K562 (cell line): ENCODE results near the gene ITGAV. TPM values are rescaled to one million over a fixed set of nuclear protein-coding genes. Genes with fewer than 3 reads are reported as not detected.

Source experiments
- ATAC-seq: fragments of 200-7000 bp; cut with Tn5 transposase; 3 replicates; pipeline ENCODE4 v1.9.1; 2020; ENCODE audit warnings: moderate library complexity
- BruUV-seq: library from RNA; stranded (reverse); fragments of 400-500 nt; replicated peaks from 2 replicates; lab custom pipeline; 2021; lab: Mats Ljungman, UMichigan
- CTCF ChIA-PET: fragments of 300-600 bp; formaldehyde crosslinking; extraction: SDS; loops from one replicate; lab custom pipeline; 2021; ENCODE audit warnings: low intra/inter-chr PET ratio; lab: Yijun Ruan, JAX
- POLR2A ChIA-PET: fragments of 300-600, 350-650 bp; sonication (Branson Sonifier 250); formaldehyde crosslinking; extraction: SDS; loops from one replicate; lab custom pipeline; 2021; ENCODE audit warnings: antibody characterized with exemption, inconsistent platforms; lab: Yijun Ruan, JAX
- DNase-seq, 4 experiments: peaks; one replicate each; pipeline versions ENCODE4 v3.0.0 to v3.0.0-alpha.2; 2011 to 2018; ENCODE audit warnings: low spot score in 3 of 4, mixed read lengths in 3 of 4; ENCODE audit errors: extremely low read depth in 1 of 4
- FAIRE-seq: peaks from 2 replicates; lab custom pipeline; 2011; peaks lifted over from hg19 to GRCh38; lab: Jason Lieb, UNC
- H2AFZ ChIP-seq: 2 replicates; pipeline ENCODE4 v1.6.0; 2011; ENCODE audit warnings: low read depth, low read length, control low read depth, inconsistent platforms
- H3K27ac ChIP-seq: fragments of 200-600 bp; 3 replicates; pipeline ENCODE4 v1.8.0; 2011; ENCODE audit warnings: low read depth, mild to moderate bottlenecking, control low read depth, inconsistent platforms, low read length, moderate library complexity, mixed read lengths; ENCODE audit errors: extremely low read depth
- H3K27me3 ChIP-seq, 2 experiments: fragments of 300-600 bp in 1 of 2; 2 replicates in 1 of 2; 3 replicates in 1 of 2; pipeline versions ENCODE4 v1.6.0 to v1.8.0; 2011; ENCODE audit warnings: inconsistent platforms in 2 of 2, low read length in 2 of 2, mild to moderate bottlenecking in 1 of 2, mixed read lengths in 1 of 2, moderate library complexity in 1 of 2; ENCODE audit not compliant: control insufficient read depth in 2 of 2, insufficient read depth in 2 of 2
- H3K36me3 ChIP-seq: fragments of 300-600 bp; 3 replicates; pipeline ENCODE4 v1.8.0; 2011; ENCODE audit warnings: mild to moderate bottlenecking, low read length, inconsistent platforms; ENCODE audit not compliant: control insufficient read depth, insufficient read depth
- H3K4me1 ChIP-seq, 2 experiments: fragments of 200-600 bp in 1 of 2; replicated peaks in 1 of 2; 2 replicates in 1 of 2; 3 replicates in 1 of 2; pipeline versions ENCODE4 v1.5.1 to v1.8.0; 2011; ENCODE audit warnings: inconsistent platforms in 2 of 2, low read length in 2 of 2, mild to moderate bottlenecking in 1 of 2, mixed read lengths in 1 of 2, moderate library complexity in 1 of 2; ENCODE audit not compliant: control insufficient read depth in 2 of 2, insufficient read depth in 2 of 2
- H3K4me2 ChIP-seq: 2 replicates; pipeline ENCODE4 v1.6.1; 2011; ENCODE audit warnings: low read length, control low read depth, inconsistent platforms, mixed read lengths; ENCODE audit not compliant: insufficient read depth
- H3K4me3 ChIP-seq: fragments of 200-600 bp; sonication (generic), shearing (Covaris generic); 2 replicates; pipeline ENCODE4 v1.5.1; 2016; ENCODE audit warnings: control low read depth, inconsistent platforms
- H3K79me2 ChIP-seq: fragments of 200-600 bp; 3 replicates; pipeline ENCODE4 v1.8.0; 2011; ENCODE audit warnings: low read length, inconsistent platforms; ENCODE audit not compliant: control insufficient read depth, insufficient read depth
- H3K9ac ChIP-seq, 2 experiments: 2 replicates each; pipeline versions ENCODE4 v1.6.0 to v1.6.1; 2011; ENCODE audit warnings: low read depth in 2 of 2, low read length in 2 of 2, control low read depth in 1 of 2, inconsistent platforms in 1 of 2, mild to moderate bottlenecking in 1 of 2, mixed read lengths in 1 of 2; ENCODE audit not compliant: insufficient read depth in 1 of 2
- H3K9me1 ChIP-seq: one replicate; pipeline ENCODE4 v1.6.0; 2011; ENCODE audit warnings: inconsistent platforms, mild to moderate bottlenecking, low read length, moderate library complexity; ENCODE audit not compliant: control insufficient read depth, insufficient read depth
- H3K9me3 ChIP-seq: replicated peaks from 2 replicates; pipeline ENCODE4 v1.5.1; 2011; ENCODE audit warnings: low read depth, low read length, inconsistent platforms; ENCODE audit not compliant: control insufficient read depth, insufficient read depth
- H4K20me1 ChIP-seq: replicated peaks from 2 replicates; pipeline ENCODE4 v1.6.1; 2011; ENCODE audit warnings: low read length, inconsistent platforms, mixed read lengths; ENCODE audit not compliant: control insufficient read depth, insufficient read depth
- ATF1 ChIP-seq, 2 experiments: fragments of 450-650 bp in 1 of 2; IDR thresholded peaks; 2 replicates each; pipeline ENCODE4 v1.6.1; 2016; ENCODE audit warnings: missing compliant biosample characterization in 1 of 2, missing genetic modification characterization in 1 of 2
- CHD4 ChIP-seq: fragments of 200-600 bp; sonication (generic); IDR thresholded peaks from 3 replicates; pipeline ENCODE4 v1.6.1; 2012; ENCODE audit warnings: low read depth, mild to moderate bottlenecking, mixed read lengths, low read length, inconsistent platforms; ENCODE audit not compliant: insufficient read depth, insufficient replicate concordance, poor library complexity, severe bottlenecking
- CREM ChIP-seq: IDR thresholded peaks from 2 replicates; pipeline ENCODE4 v1.6.1; 2014; ENCODE audit warnings: antibody characterized with exemption, low read depth
- FOSL1 ChIP-seq: fragments of 200-800 bp; sonication (Bioruptor generic); conservative IDR thresholded peaks from 2 replicates; pipeline ENCODE4 v1.6.1; 2016; ENCODE audit warnings: missing genetic modification characterization, missing compliant biosample characterization
- GABPB1 ChIP-seq: sonication (generic); formaldehyde crosslinking; IDR thresholded peaks from 2 replicates; pipeline ENCODE4 v1.8.0; 2022; ENCODE audit warnings: mild to moderate bottlenecking, missing genetic modification reagents
- JUND ChIP-seq, 2 experiments: IDR thresholded peaks; 2 replicates in 1 of 2; 3 replicates in 1 of 2; pipeline ENCODE4 v1.6.1; 2011; ENCODE audit warnings: borderline replicate concordance in 2 of 2, low read depth in 2 of 2, low read length in 2 of 2, improper control_type of control experiment in 1 of 2, missing biosample characterization in 1 of 2, missing genetic modification characterization in 1 of 2, missing genetic modification reagents in 1 of 2
- KDM5B ChIP-seq: fragments of 200-600 bp; sonication (generic); IDR thresholded peaks from 2 replicates; pipeline ENCODE4 v1.6.1; 2012; ENCODE audit warnings: low read depth, mild to moderate bottlenecking, moderate library complexity, low read length, control low read depth, inconsistent platforms; ENCODE audit not compliant: insufficient replicate concordance
- ZNF165 ChIP-seq: fragments of 250-450 bp; sonication (Bioruptor Pico); IDR thresholded peaks from 2 replicates; pipeline ENCODE4 v1.4.0; 2020; ENCODE audit warnings: borderline replicate concordance
- WGBS: fragments of 100-300 bp; shearing (Covaris generic); methylation state at CpG from one replicate; pipeline ENCODE4 v1.1.6; 2016; ENCODE audit warnings: low coverage, mixed read lengths; ENCODE audit not compliant: insufficient coverage; ENCODE audit errors: missing lambda C conversion rate; 5-methylcytosine and 5-hydroxymethylcytosine counted together
- in situ Hi-C: fragments of 300-500 bp; cut with MboI; formaldehyde crosslinking; loops from 4 replicates; pipeline ENCODE4 v1.15.0; 2018; ENCODE audit warnings: inconsistent platforms, mixed read lengths
- intact Hi-C: fragments of 100-400 bp; cut with micrococcal nuclease; formaldehyde crosslinking; loops from 2 replicates; pipeline ENCODE4 v1.14.2; 2022
- polyA plus RNA-seq, 8 experiments: library from polyadenylated mRNA; depleted of rRNA in 4 of 8; stranded (reverse) in 5 of 8; unstranded in 3 of 8; fragments of >200 nt; fragmentation: Nextera tagmentation in 2 of 8; fragmentation: Illumina TruSeq in 1 of 8; extraction: Ambion mirVana in 2 of 8; extraction: Trizol in 1 of 8; gene quantifications; 2 replicates each; pipeline versions ENCODE4 v1.2.1 to v1.2.3, GENCODE V29; 2011 to 2014; ENCODE audit warnings: inconsistent platforms in 1 of 8, missing spikeins in 1 of 8
- total RNA-seq, 7 experiments: library from RNA; depleted of rRNA in 6 of 7; stranded (reverse); fragments of >200 nt in 6 of 7; fragmentation: Illumina TruSeq in 2 of 7; extraction: Trizol in 2 of 7; gene quantifications; 2 replicates each; pipeline versions ENCODE4 v1.2.1 to v1.2.3, GENCODE V29; 2011 to 2021; ENCODE audit warnings: low replicate concordance in 1 of 7
- TF ChIP-seq, protein P1 (sequence below): fragments of 450-650 bp; IDR thresholded peaks from 2 replicates; pipeline ENCODE4 v1.6.1; 2018; ENCODE audit not compliant: partially characterized antibody
- TF ChIP-seq, protein P2 (sequence below), 2 experiments: fragments of 450-650 bp in 1 of 2; sonication (generic) in 1 of 2; formaldehyde crosslinking in 1 of 2; IDR thresholded peaks in 1 of 2; conservative IDR thresholded peaks in 1 of 2; 2 replicates each; pipeline versions ENCODE4 v1.6.1 to v1.8.1; 2016 to 2023; ENCODE audit warnings: mild to moderate bottlenecking in 2 of 2, moderate library complexity in 2 of 2, inconsistent platforms in 1 of 2, missing genetic modification reagents in 1 of 2

The ITGAV gene
- total and polyA plus RNA-seq, 9 of the 15 experiments (the other 6 are each of a cell fraction or from before 2014, with no cell fraction given) = 3.7 to 17.7 (median 10.7) TPM

DNA sequence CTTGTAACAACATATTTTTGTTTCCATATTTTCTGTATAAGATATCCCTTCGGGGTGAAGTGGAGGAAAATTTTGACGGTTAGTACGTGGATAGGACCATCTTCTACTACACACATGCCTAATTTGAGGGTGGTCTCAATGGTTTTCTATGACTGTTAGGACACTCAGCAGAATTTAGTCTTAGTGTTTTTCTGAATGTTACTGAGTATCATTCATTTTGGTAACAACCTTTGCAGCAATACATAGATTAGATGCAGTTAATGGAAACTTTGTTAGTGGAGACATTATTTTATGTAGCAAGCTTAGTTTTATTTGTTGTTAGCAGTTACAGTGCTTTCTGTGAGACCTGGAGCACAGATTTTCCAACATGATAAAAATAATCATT, 1.6 kb downstream of the ITGAV start (continued):
- no peak for TF ChIP-seq GABPB1 (CRISPR knock-in tag)

DNA sequence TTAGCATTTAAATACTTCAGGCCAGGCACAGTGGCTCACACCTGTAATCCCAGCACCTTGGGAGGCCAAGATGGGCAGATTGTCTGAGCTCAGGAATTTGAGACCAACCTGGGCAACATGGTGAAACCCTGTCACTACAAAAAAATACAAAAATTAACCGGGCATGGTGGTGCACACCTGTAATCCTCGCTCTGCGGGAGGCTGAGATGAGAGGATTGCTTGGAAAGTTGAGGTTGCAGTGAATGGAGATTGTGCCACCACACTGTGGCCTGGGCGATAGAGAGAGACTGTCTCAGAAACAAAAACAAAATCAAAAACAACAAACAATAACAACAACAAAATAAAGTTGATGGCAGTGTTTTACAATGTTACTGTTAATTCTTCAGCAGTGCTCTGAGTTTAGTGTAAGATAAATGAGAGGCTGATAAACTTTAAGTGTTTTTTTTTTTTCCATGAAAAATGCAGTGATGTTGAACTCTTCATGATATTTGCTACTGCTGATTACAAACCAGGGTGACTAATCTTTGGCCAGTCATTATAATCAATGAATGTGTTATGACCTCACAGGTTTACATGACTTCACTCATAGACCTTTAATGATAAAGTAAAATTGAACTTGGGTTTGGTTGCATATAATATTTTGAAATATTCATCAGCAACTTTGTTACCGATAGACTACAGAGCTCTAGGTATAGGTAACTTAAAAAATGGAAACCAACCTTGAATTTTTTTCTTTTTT, 2.5 kb downstream of the ITGAV start:
- Histone ChIP-seq H3K36me3 (no peaks in the 10 kb centered on the region; the same call in 2 of the 3 replicates), H3K79me2 (peaks cover 46% of the 10 kb centered on the region), H3K9ac (peak overlapping the region in 1 of 2 experiments; percentile 76; a peak in 1 of 4 replicates), H3K4me2 (peak overlapping the region; percentile 92; the same call in 1 of the 2 replicates), H3K9me1 (no peaks in the 10 kb centered on the region), H2AFZ (no peak overlapping the region), H3K4me1 (peaks cover 17 to 18% of the 10 kb centered on the region in 2 experiments; a peak in 4 of 5 replicates), H4K20me1 (no peaks in the 10 kb centered on the region), H3K9me3 (no peaks in the 10 kb centered on the region), H3K27ac (no peak overlapping the region), H3K4me3 (no peak overlapping the region), H3K27me3 (no peaks in the 10 kb centered on the region)
- DNase-seq (no peak), ATAC-seq (no peak), FAIRE-seq (peak; percentile 68)
- intact Hi-C loops = loop anchor here (5.0 to 10.0 kb wide), 2 partner anchors 85 to 952 kb away; no protein-coding TSS in a partner anchor
- TF ChIP-seq CHD4 = no peak
- TF ChIP-seq CREM = 0 out of 2 replicates have a peak, but pooled peaks have one; percentile 25
- TF ChIP-seq, protein P1, sequence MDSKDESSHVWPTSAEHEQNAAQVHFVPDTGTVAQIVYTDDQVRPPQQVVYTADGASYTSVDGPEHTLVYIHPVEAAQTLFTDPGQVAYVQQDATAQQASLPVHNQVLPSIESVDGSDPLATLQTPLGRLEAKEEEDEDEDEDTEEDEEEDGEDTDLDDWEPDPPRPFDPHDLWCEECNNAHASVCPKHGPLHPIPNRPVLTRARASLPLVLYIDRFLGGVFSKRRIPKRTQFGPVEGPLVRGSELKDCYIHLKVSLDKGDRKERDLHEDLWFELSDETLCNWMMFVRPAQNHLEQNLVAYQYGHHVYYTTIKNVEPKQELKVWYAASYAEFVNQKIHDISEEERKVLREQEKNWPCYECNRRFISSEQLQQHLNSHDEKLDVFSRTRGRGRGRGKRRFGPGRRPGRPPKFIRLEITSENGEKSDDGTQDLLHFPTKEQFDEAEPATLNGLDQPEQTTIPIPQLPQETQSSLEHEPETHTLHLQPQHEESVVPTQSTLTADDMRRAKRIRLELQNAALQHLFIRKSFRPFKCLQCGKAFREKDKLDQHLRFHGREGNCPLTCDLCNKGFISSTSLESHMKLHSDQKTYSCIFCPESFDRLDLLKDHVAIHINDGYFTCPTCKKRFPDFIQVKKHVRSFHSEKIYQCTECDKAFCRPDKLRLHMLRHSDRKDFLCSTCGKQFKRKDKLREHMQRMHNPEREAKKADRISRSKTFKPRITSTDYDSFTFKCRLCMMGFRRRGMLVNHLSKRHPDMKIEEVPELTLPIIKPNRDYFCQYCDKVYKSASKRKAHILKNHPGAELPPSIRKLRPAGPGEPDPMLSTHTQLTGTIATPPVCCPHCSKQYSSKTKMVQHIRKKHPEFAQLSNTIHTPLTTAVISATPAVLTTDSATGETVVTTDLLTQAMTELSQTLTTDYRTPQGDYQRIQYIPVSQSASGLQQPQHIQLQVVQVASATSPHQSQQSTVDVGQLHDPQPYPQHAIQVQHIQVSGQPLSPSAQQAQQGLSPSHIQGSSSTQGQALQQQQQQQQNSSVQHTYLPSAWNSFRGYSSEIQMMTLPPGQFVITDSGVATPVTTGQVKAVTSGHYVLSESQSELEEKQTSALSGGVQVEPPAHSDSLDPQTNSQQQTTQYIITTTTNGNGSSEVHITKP = peak; percentile 42
- no peak for TF ChIP-seq JUND (IDR thresholded peaks at IDR 0.05; ENCODE audit: borderline replicate concordance, low read depth, low read length)
- TF ChIP-seq JUND (tag; IDR thresholded peaks at IDR 0.05; ENCODE audit: borderline replicate concordance, low read depth, low read length) = 0 out of 3 replicates have a peak, but pooled peaks have one; percentile 23
- no peak for TF ChIP-seq ATF1 (CRISPR knock-in tag; IDR thresholded peaks at IDR 0.05)
- peak; percentile 34; the same call in 1 of the 2 replicates for TF ChIP-seq ATF1 (tag; IDR thresholded peaks at IDR 0.05)
- TF ChIP-seq KDM5B = peak; percentile 29
- 0 out of 2 replicates have a peak, but pooled peaks have one; percentile 17 for TF ChIP-seq FOSL1 (tag)
- no peak for TF ChIP-seq ZNF165 (CRISPR knock-in tag)
- TF ChIP-seq, protein P2, sequence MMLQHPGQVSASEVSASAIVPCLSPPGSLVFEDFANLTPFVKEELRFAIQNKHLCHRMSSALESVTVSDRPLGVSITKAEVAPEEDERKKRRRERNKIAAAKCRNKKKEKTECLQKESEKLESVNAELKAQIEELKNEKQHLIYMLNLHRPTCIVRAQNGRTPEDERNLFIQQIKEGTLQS (IDR thresholded peaks at IDR 0.05) = peak; percentile 48
- TF ChIP-seq, protein P2 (CRISPR knock-in tag; conservative IDR thresholded peaks at IDR 0.05) = no peak
- in situ Hi-C loops = no loop called here
- BruUV-seq = no TSS peak
- POLR2A ChIA-PET = no interaction called here
- 83% methylated on average over 5 of the region's 5 CpGs for WGBS
- CTCF ChIA-PET = no interaction called here
